H9 (cell line): Measurements from ENCODE around the gene TBX3. TPM values are rescaled to one million over a fixed set of nuclear protein-coding genes. Genes with fewer than 3 reads are reported as not detected.
A peak's percentile ranks its signal among the peaks of the same experiment; 100 is the strongest.

ENCODE experiments used
- DNase-seq: peaks from one replicate; pipeline ENCODE4 v3.0.0-alpha.2; 2017
- H2AFZ ChIP-seq: one replicate; pipeline ENCODE4 v1.6.1; 2013; ENCODE audit warnings: mild to moderate bottlenecking, low read length, control low read depth, moderate library complexity
- H2AK5ac ChIP-seq: 2 replicates; pipeline ENCODE4 v1.6.1; 2013; ENCODE audit warnings: low read length, control low read depth, mixed read lengths; ENCODE audit not compliant: insufficient read length
- H2BK120ac ChIP-seq: one replicate; pipeline ENCODE4 v1.6.1; 2013; ENCODE audit warnings: low read depth, mild to moderate bottlenecking, low read length, control low read depth, inconsistent platforms; ENCODE audit not compliant: poor library complexity, severe bottlenecking
- H2BK12ac ChIP-seq: 2 replicates; pipeline ENCODE4 v1.6.1; 2013; ENCODE audit warnings: low read length, control low read depth, mixed read lengths, low read depth; ENCODE audit not compliant: insufficient read length
- H2BK15ac ChIP-seq: 2 replicates; pipeline ENCODE4 v1.6.1; 2013; ENCODE audit warnings: low read depth, low read length, control low read depth
- H2BK20ac ChIP-seq: one replicate; pipeline ENCODE4 v1.6.1; 2013; ENCODE audit warnings: low read depth, mild to moderate bottlenecking, low read length, control low read depth, inconsistent platforms; ENCODE audit not compliant: poor library complexity, severe bottlenecking
- H2BK5ac ChIP-seq: 2 replicates; pipeline ENCODE4 v1.6.1; 2013; ENCODE audit warnings: low read length, control low read depth, mixed read lengths; ENCODE audit not compliant: insufficient read length
- H3K14ac ChIP-seq: 2 replicates; pipeline ENCODE4 v1.6.1; 2013; ENCODE audit warnings: low read length, control low read depth; ENCODE audit not compliant: insufficient read depth
- H3K18ac ChIP-seq: 2 replicates; pipeline ENCODE4 v1.6.1; 2013; ENCODE audit warnings: low read depth, mild to moderate bottlenecking, mixed read lengths, low read length, control low read depth; ENCODE audit not compliant: insufficient read length
- H3K23ac ChIP-seq: 2 replicates; pipeline ENCODE4 v1.6.1; 2013; ENCODE audit warnings: low read length, control low read depth, mixed read lengths, low read depth; ENCODE audit not compliant: insufficient read length
- H3K23me2 ChIP-seq: 2 replicates; pipeline ENCODE4 v1.6.1; 2013; ENCODE audit warnings: low read depth, mild to moderate bottlenecking, mixed read lengths, low read length, control low read depth; ENCODE audit not compliant: insufficient read length, poor library complexity, severe bottlenecking
- H3K27ac ChIP-seq: 2 replicates; pipeline ENCODE4 v1.5.1; 2013; ENCODE audit warnings: low read length, control low read depth, mixed read lengths, low read depth; ENCODE audit not compliant: insufficient read length
- H3K27me3 ChIP-seq: 2 replicates; pipeline ENCODE4 v1.6.1; 2013; ENCODE audit warnings: low read length, control low read depth, inconsistent platforms; ENCODE audit not compliant: insufficient read depth
- H3K4ac ChIP-seq: 2 replicates; pipeline ENCODE4 v1.6.1; 2013; ENCODE audit warnings: low read depth, mild to moderate bottlenecking, control low read depth, inconsistent platforms, low read length, moderate library complexity
- H3K4me1 ChIP-seq: 2 replicates; pipeline ENCODE4 v1.6.1; 2013; ENCODE audit warnings: low read length, control low read depth, inconsistent platforms; ENCODE audit not compliant: insufficient read depth
- H3K4me2 ChIP-seq: 2 replicates; pipeline ENCODE4 v1.6.1; 2013; ENCODE audit warnings: low read length, control low read depth, mixed read lengths; ENCODE audit not compliant: insufficient read length, insufficient read depth
- H3K56ac ChIP-seq: 2 replicates; pipeline ENCODE4 v1.6.1; 2013; ENCODE audit warnings: low read depth, mild to moderate bottlenecking, mixed read lengths, low read length, control low read depth; ENCODE audit not compliant: insufficient read length
- H3K79me1 ChIP-seq: 2 replicates; pipeline ENCODE4 v1.6.1; 2013; ENCODE audit warnings: low read depth, mild to moderate bottlenecking, moderate library complexity, low read length, control low read depth, inconsistent platforms; ENCODE audit not compliant: insufficient read depth, poor library complexity, severe bottlenecking
- H3K79me2 ChIP-seq: 2 replicates; pipeline ENCODE4 v1.6.1; 2013; ENCODE audit warnings: low read length, control low read depth, inconsistent platforms; ENCODE audit not compliant: insufficient read depth
- H3K9ac ChIP-seq: 2 replicates; pipeline ENCODE4 v1.6.1; 2013; ENCODE audit warnings: low read length, control low read depth, mixed read lengths; ENCODE audit not compliant: insufficient read length; ENCODE audit errors: extremely low read depth
- H3K9me3 ChIP-seq: one replicate; pipeline ENCODE4 v1.6.1; 2013; ENCODE audit warnings: low read depth, low read length, inconsistent platforms; ENCODE audit not compliant: control insufficient read depth
- H3T11ph ChIP-seq: one replicate; pipeline ENCODE4 v1.6.1; 2013; ENCODE audit warnings: mild to moderate bottlenecking, low read length, control low read depth, inconsistent platforms
- H4K20me1 ChIP-seq: one replicate; pipeline ENCODE4 v1.6.1; 2013; ENCODE audit not compliant: control insufficient read depth, insufficient read length, insufficient read depth
- H4K5ac ChIP-seq: 2 replicates; pipeline ENCODE4 v1.6.1; 2013; ENCODE audit warnings: low read depth, mild to moderate bottlenecking, mixed read lengths, low read length, control low read depth; ENCODE audit not compliant: insufficient read length
- H4K8ac ChIP-seq: replicated peaks from 2 replicates; pipeline ENCODE4 v1.6.1; 2013; ENCODE audit warnings: low read length, control low read depth, mixed read lengths, low read depth; ENCODE audit not compliant: insufficient read length
- H4K91ac ChIP-seq: 2 replicates; pipeline ENCODE4 v1.6.1; 2013; ENCODE audit warnings: low read depth, mild to moderate bottlenecking, moderate library complexity, mixed read lengths, low read length, control low read depth; ENCODE audit not compliant: insufficient read length
- H3K27ac Mint-ChIP-seq, 3 experiments: 2 replicates in 2 of 3; 3 replicates in 1 of 3; pipeline ENCODE4 v1.8.0; 2020 to 2021; ENCODE audit warnings: mixed read lengths in 3 of 3, mild to moderate bottlenecking in 1 of 3, moderate library complexity in 1 of 3
- H3K27me3 Mint-ChIP-seq: 2 replicates; pipeline ENCODE4 v1.8.0; 2021; ENCODE audit warnings: low read depth, mild to moderate bottlenecking, moderate library complexity, mixed read lengths
- H3K36me3 Mint-ChIP-seq, 3 experiments: 2 replicates in 2 of 3; 3 replicates in 1 of 3; pipeline ENCODE4 v1.8.0; 2020 to 2021; ENCODE audit warnings: low read depth in 3 of 3, mixed read lengths in 3 of 3; ENCODE audit not compliant: insufficient read depth in 1 of 3
- H3K4me1 Mint-ChIP-seq, 2 experiments: 2 replicates each; pipeline ENCODE4 v1.8.0; 2020; ENCODE audit warnings: mixed read lengths in 2 of 2
- H3K4me3 Mint-ChIP-seq, 2 experiments: 2 replicates in 1 of 2; 3 replicates in 1 of 2; pipeline ENCODE4 v1.8.0; 2020 to 2021; ENCODE audit warnings: mild to moderate bottlenecking in 2 of 2, mixed read lengths in 2 of 2, moderate library complexity in 1 of 2
- H3K9me3 Mint-ChIP-seq, 2 experiments: 2 replicates in 1 of 2; 3 replicates in 1 of 2; pipeline ENCODE4 v1.8.0; 2020; ENCODE audit warnings: mild to moderate bottlenecking in 2 of 2, mixed read lengths in 2 of 2, moderate library complexity in 1 of 2
- WGBS: extraction: QIAGEN DNeasy Blood & Tissue Kit; methylation state at CpG from one replicate; pipeline ENCODE4 v1.1.7; 2013; ENCODE audit warnings: missing lambda C conversion rate, low lambda C conversion rate, mixed read lengths; ENCODE audit not compliant: insufficient read length; ENCODE audit errors: extremely low coverage; 5-methylcytosine and 5-hydroxymethylcytosine counted together
- total RNA-seq: library from RNA; stranded (reverse); gene quantifications from 2 replicates; pipeline ENCODE4 v1.2.1, GENCODE V29; 2021
- TF ChIP-seq, protein P1 (sequence below): fragments of 200-600 bp; sonication (generic); conservative IDR thresholded peaks from 3 replicates; pipeline ENCODE4 v1.8.0; 2021; ENCODE audit warnings: antibody characterized with exemption, mild to moderate bottlenecking

The TBX3 gene
- total RNA-seq, 1 experiment from 2014 or later: 0.04 TPM

DNA sequence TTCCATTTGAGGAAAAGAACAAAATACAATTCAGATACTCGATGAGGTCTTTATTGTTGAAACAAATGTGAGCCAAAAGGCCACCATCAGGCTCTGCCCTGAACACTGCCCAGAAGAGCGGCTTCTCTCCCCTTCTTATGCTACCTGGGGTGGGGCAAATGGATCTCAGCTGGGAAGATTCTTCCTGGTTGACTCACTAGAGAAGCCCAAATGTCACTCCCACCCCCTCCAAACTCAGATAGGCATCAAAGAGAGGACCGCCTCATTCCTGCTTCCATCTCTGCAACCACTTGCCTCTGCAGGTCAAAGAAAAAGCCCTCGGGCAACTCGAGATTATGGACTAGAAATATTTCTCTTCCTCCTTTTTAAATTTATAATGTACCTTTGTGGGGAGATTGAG is 55.8 kb downstream of the TBX3 start:
- no peaks in the 10 kb centered on the region for H3K79me1 ChIP-seq
- Mint-ChIP-seq H3K4me1 (peaks cover 0 to 5% of the 10 kb centered on the region in 2 experiments; a peak in 1 of 4 replicates), H3K27ac (no peak overlapping the region), H3K27me3 (peaks cover 19% of the 10 kb centered on the region), H3K4me3 (no peak overlapping the region), H3K9me3 (no peaks in the 10 kb centered on the region; a peak in 1 of 5 replicates), H3K36me3 (no peaks in the 10 kb centered on the region)
- H3K79me2 ChIP-seq: no peaks in the 10 kb centered on the region
- no peak overlapping the region for H2BK12ac ChIP-seq
- H4K91ac ChIP-seq: no peak overlapping the region
- H3K14ac ChIP-seq: no peak overlapping the region
- no peak overlapping the region for H3K9ac ChIP-seq
- H3K56ac ChIP-seq: no peak overlapping the region
- no peaks in the 10 kb centered on the region for H4K20me1 ChIP-seq
- no peak overlapping the region for H2AFZ ChIP-seq
- H3K9me3 ChIP-seq: no peaks in the 10 kb centered on the region
- H3K4ac ChIP-seq: no peak overlapping the region
- no peaks in the 10 kb centered on the region for H3K23me2 ChIP-seq
- no peak overlapping the region for H2BK15ac ChIP-seq
- H4K5ac ChIP-seq: no peak overlapping the region
- no peak overlapping the region for H3K27ac ChIP-seq
- H3K23ac ChIP-seq: no peak overlapping the region
- H3K4me2 ChIP-seq: no peak overlapping the region
- TF ChIP-seq, protein P1, sequence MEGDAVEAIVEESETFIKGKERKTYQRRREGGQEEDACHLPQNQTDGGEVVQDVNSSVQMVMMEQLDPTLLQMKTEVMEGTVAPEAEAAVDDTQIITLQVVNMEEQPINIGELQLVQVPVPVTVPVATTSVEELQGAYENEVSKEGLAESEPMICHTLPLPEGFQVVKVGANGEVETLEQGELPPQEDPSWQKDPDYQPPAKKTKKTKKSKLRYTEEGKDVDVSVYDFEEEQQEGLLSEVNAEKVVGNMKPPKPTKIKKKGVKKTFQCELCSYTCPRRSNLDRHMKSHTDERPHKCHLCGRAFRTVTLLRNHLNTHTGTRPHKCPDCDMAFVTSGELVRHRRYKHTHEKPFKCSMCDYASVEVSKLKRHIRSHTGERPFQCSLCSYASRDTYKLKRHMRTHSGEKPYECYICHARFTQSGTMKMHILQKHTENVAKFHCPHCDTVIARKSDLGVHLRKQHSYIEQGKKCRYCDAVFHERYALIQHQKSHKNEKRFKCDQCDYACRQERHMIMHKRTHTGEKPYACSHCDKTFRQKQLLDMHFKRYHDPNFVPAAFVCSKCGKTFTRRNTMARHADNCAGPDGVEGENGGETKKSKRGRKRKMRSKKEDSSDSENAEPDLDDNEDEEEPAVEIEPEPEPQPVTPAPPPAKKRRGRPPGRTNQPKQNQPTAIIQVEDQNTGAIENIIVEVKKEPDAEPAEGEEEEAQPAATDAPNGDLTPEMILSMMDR: no peak
- no peak overlapping the region for H4K8ac ChIP-seq
- no peak overlapping the region for H2BK5ac ChIP-seq
- H2BK120ac ChIP-seq: no peak overlapping the region
- peak; percentile 39 for DNase-seq
- H3K4me1 ChIP-seq: no peaks in the 10 kb centered on the region
- H2AK5ac ChIP-seq: no peak overlapping the region
- H3K18ac ChIP-seq: no peak overlapping the region
- H2BK20ac ChIP-seq: no peak overlapping the region
- no peaks in the 10 kb centered on the region for H3K27me3 ChIP-seq
- H3T11ph ChIP-seq: no peak overlapping the region
- WGBS: no CpG with 5 or more reads among the region's 5 CpGs
